ENCODE results near the gene ACSBG1. TPM values are rescaled to one million over a fixed set of nuclear protein-coding genes. Genes with fewer than 3 reads are reported as not detected.
"Not testable (repeated sequence)": the region's sequence is repeated elsewhere in the genome, so short reads cannot be mapped to it uniquely, and the experiment has no call there.

ACSBG1 gene
- total RNA-seq, 1 donor from 2014 or later = not detected

DNA sequence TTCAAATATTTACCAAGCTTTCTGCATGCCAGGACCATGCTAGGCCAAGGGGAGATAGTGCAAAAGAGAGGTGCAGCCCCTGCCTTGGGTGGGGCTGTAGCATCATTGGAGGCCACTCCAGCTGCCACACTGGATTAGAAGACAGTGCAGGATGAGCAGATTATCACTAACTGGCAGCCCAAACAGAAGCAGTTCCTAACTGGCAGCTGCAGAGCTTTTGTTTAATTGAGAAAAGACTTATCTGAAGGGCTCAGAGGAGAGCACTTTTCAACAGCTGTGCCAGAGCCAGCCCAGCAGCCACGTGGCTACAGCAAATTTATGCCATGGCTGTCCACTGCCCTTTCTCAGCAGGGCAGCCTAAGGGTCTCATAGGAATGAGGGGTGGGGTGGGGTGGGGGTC, 13.5 kb upstream of the ACSBG1 start:
- Histone ChIP-seq H3K36me3 (ENCODE audit: control insufficient read depth, insufficient read depth, low read length) (no peaks in the 10 kb centered on the region), H3K27me3 (ENCODE audit: control insufficient read depth, insufficient read depth, low read length) (peaks cover 3% of the 10 kb centered on the region), H3K4me3 (ENCODE audit: low read depth, low read length) (no peak overlapping the region)
- no peak for DNase-seq (ENCODE audit: low read depth)
- TF ChIP-seq, protein P1, sequence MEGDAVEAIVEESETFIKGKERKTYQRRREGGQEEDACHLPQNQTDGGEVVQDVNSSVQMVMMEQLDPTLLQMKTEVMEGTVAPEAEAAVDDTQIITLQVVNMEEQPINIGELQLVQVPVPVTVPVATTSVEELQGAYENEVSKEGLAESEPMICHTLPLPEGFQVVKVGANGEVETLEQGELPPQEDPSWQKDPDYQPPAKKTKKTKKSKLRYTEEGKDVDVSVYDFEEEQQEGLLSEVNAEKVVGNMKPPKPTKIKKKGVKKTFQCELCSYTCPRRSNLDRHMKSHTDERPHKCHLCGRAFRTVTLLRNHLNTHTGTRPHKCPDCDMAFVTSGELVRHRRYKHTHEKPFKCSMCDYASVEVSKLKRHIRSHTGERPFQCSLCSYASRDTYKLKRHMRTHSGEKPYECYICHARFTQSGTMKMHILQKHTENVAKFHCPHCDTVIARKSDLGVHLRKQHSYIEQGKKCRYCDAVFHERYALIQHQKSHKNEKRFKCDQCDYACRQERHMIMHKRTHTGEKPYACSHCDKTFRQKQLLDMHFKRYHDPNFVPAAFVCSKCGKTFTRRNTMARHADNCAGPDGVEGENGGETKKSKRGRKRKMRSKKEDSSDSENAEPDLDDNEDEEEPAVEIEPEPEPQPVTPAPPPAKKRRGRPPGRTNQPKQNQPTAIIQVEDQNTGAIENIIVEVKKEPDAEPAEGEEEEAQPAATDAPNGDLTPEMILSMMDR (IDR thresholded peaks at IDR 0.05; ENCODE audit: insufficient read depth, low read length, poor library complexity, severe bottlenecking) = no peak

- H3K4me3 ChIP-seq (ENCODE audit: low read depth, low read length); H3K27me3 ChIP-seq (ENCODE audit: control insufficient read depth, insufficient read depth, low read length); H3K36me3 ChIP-seq (ENCODE audit: control insufficient read depth, insufficient read depth, low read length); DNase-seq (ENCODE audit: low read depth): not testable (repeated sequence)
These were observed 11.7 kb upstream of the ACSBG1 start for GRCh38 chr15:78245976-78246620.

DNA sequence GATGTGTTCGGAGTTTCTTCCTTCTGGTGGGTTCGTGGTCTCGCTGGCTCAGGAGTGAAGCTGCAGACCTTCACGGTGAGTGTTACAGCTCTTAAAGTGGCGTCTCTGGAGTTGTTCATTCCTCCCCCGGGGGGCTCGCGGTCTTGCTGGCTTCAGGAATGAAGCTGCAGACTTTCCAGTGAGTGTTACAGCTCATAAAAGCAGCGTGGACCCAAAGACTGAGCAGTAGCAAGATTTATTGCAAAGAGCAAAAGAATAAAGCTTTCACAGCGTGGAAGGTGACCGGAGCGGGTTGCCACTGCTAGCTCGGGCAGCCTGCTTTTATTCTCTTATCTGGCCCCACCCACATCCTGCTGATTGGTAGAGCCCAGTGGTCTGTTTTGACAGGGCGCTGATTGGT, 11.0 kb upstream of the ACSBG1 start:
- DNase-seq (ENCODE audit: low read depth); H3K27me3 ChIP-seq (ENCODE audit: control insufficient read depth, insufficient read depth, low read length); H3K36me3 ChIP-seq (ENCODE audit: control insufficient read depth, insufficient read depth, low read length); H3K4me3 ChIP-seq (ENCODE audit: low read depth, low read length): not testable (repeated sequence)

DNA sequence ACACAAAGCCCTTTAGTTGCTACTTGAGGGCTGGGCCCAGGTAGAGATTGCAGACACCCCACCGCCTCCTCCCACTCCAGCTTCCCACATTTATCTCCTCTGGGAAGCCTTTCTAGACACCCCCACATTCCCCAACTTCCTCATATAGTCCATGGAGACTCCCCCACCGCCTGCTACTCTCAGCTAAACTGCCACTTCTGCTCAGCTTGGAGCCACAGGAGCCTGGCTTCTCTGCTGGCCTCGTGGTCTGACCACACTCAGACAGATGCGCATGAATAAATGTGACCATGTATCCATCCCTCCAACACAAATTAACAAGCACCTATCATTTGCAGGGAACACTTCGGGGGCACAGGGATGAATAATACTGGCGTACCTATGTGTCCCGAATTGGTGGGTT, 10.5 kb upstream of the ACSBG1 start:
- H3K36me3 ChIP-seq (ENCODE audit: control insufficient read depth, insufficient read depth, low read length) = no peaks in the 10 kb centered on the region
- H3K27me3 ChIP-seq (ENCODE audit: control insufficient read depth, insufficient read depth, low read length) = no peaks in the 10 kb centered on the region
- DNase-seq (ENCODE audit: low read depth) = no peak
- no peak overlapping the region for H3K4me3 ChIP-seq (ENCODE audit: low read depth, low read length)
- TF ChIP-seq, protein P1 (IDR thresholded peaks at IDR 0.05; ENCODE audit: insufficient read depth, low read length, poor library complexity, severe bottlenecking) = no peak

GRCh38 chr15:78244101-78244500, 9.7 kb upstream of the ACSBG1 start:
- H3K27me3 ChIP-seq (ENCODE audit: control insufficient read depth, insufficient read depth, low read length) = no peaks in the 10 kb centered on the region
- TF ChIP-seq, protein P1 (IDR thresholded peaks at IDR 0.05; ENCODE audit: insufficient read depth, low read length, poor library complexity, severe bottlenecking) = no peak
- DNase-seq (ENCODE audit: low read depth) = no peak
- no peaks in the 10 kb centered on the region for H3K36me3 ChIP-seq (ENCODE audit: control insufficient read depth, insufficient read depth, low read length)
- H3K4me3 ChIP-seq (ENCODE audit: low read depth, low read length) = no peak overlapping the region

DNA sequence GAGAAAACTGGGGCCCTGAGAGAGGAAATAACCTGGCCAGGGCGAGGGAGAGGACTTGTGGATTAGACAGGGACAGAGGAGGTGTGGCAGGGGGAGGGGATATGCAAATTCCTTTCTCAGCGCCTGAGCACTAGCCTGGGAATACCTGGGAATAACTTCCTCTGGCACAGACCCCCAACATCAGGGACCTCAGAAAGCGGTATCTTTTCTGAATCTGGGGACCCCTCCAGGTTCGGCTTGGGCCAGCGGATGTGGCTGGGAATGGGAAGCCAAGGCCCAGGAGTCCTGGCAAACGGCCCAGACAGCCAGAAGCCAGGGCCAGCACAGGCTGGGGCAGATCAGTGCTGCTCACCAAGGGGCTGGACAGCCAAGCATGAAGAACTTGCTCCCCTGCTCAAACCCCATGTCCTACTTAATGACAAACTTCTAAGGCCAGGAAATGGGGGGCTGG, 9.2 kb upstream of the ACSBG1 start:
- no peak overlapping the region for H3K4me3 ChIP-seq (ENCODE audit: low read depth, low read length)
- no peaks in the 10 kb centered on the region for H3K27me3 ChIP-seq (ENCODE audit: control insufficient read depth, insufficient read depth, low read length)
- TF ChIP-seq, protein P1 (IDR thresholded peaks at IDR 0.05; ENCODE audit: insufficient read depth, low read length, poor library complexity, severe bottlenecking) = no peak
- no peak for DNase-seq (ENCODE audit: low read depth)
- H3K36me3 ChIP-seq (ENCODE audit: control insufficient read depth, insufficient read depth, low read length) = no peaks in the 10 kb centered on the region

DNA sequence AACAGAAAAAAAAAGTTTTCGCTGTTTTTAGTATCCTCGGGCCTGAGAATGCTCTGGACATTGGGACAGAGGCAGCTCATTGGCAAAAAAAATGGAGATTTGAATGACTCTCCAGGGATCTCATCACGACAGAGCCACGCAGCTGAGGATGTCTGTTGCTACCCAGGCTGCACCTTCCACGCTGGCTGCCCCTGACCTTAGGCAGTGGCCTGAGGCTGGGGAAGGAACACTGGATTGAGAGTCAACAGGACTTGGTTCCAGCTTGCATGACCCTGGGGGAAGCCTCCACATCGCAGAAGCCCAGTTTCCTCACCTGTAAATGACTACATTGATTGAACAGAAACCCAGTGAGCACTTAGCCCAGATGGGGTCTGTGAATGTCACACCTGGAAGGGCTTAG, 8.7 kb upstream of the ACSBG1 start:
- DNase-seq (ENCODE audit: low read depth) = no peak
- TF ChIP-seq, protein P1 (IDR thresholded peaks at IDR 0.05; ENCODE audit: insufficient read depth, low read length, poor library complexity, severe bottlenecking) = no peak
- Histone ChIP-seq H3K27me3 (ENCODE audit: control insufficient read depth, insufficient read depth, low read length) (no peaks in the 10 kb centered on the region), H3K4me3 (ENCODE audit: low read depth, low read length) (no peak overlapping the region), H3K36me3 (ENCODE audit: control insufficient read depth, insufficient read depth, low read length) (no peaks in the 10 kb centered on the region)

Data from kidney epithelial cell (primary cell).